NCI-H146 (cell line): ENCODE results near the gene HAUS7.

Source experiments
- DNase-seq: peaks from one replicate; lab custom pipeline; 2025; lab: John Stamatoyannopoulos, UW

The HAUS7 gene

DNA sequence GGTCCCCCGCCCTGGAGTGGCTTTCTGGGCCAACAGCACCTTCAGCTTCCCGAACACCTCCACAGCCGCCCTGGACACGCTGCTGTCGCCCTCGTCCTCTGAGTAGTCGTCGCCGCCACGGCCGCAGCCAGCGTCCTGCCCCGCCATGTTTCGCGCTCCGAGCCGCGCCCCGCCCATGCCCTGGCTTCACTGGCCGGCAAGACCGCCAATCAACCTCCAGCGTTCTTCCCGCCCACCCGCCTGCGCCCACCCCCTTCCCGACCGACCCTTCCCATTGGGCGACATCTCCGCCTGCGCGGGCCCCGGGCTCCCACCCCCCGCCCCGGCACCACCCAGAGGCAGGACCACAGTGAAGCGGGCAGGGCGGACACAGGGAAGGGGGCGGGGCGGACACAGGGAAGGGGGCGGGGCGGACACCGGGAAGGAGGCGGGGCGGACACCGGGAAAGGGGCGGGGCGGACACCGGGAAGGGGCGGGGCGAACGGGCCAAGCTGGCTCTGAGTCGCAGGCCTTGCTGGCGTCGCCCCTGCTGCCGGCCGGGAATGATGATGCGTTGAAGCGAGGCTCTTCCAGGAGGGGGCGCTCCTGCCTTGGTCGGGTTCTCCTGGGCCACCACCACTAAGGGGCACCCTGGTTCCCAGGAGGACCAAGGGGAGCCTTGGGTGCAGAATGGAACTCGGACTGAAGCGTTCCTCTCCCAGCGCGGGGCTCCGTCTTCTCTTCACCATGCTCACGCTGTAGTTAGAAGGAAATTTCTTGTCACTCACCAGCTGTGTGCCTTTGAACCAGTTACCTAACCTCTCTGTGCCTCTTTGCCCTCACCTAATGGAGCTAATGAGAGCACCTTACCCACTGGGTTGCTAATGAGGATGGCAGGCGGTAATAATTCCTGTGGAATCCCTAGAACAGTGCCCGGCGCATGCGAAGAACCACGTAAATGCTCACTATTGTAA lies at the start of gene HAUS7:
TSS of gene HAUS7 (minus strand) at position 166 of the 953 bp plus-strand sequence. CDS start at position 147, 19 bp downstream.
- DNase-seq, result peak; percentile 92

DNA sequence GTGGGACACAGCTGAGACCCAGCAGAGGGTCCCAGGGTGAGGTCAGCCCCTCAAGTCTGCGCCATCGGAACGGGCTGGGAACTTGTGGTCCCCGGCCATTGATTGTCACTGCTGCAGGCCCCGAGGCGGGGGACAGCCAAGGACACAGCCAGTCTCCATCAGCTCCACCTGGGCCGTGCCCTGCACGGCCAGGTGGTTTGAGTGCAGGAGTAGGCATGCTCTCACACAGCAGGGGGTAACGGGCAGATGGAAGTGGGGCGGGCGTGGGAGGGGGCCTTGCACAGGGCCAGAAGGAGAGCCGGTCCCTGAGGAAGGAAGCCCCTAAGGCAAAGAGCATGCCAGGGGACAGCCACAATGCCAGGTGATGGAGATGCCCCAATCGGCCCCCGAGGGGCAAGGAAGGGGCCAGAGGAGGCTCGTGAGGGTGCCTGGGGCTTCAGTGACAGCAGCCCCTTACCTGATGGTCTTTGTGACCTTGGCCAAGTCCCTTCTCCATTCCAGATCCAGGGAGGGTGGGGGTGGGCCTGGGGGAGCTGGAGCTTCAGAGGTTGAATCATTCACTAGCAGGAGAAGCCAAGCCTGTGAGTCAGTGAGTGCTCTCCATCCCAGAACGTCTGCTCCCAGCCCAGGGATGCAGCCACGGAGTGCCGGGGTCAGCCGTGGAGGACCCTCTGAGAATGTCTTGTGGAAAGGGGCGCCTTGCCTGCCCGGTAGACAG lies 49.4 kb upstream of the HAUS7 start:
- peak; percentile 43 for DNase-seq

DNA sequence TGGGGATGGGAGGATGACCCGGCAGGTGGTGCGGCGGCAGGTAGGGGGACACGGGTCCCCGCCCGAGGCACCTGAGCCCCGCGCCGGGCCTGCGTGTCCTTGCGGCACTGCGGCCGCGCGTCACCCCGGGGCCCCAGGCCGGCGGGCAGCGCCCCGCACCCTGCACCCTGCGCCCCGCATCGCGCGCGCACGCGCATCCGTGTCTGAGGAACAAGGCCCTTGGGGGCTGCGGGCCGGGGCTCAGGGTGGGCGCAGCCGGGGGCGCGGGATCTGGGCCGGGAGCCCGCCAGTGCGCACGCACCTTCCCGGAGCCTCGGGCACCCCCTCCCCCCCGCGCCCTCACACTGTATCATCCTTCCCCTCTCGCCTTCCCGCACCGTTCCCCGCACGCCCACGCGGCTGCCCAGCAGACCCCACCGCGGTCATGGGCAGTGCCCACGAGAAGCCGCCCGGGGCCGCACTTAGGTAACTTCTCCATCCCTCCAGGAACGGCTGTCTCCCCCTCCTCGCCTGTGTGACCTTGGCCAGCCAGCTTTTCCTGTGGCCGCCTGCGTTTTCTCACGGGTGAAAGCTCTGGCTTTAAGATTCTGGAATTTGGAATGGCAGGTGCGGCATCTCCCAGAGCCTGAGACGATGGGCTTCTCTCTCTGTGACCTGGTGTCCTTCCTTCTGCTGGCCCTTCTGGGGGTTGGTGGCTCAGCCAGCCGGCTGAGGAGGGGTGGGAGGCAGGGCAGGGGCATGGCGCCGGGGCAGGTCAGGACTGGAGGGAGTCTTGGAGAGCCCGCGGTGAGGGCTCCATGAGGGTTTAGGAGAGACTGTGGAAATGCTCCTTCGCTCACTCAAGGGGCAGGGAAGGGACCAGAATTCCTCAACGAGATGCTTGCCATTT lies 47.8 kb upstream of the HAUS7 start:
- no peak for DNase-seq

DNA sequence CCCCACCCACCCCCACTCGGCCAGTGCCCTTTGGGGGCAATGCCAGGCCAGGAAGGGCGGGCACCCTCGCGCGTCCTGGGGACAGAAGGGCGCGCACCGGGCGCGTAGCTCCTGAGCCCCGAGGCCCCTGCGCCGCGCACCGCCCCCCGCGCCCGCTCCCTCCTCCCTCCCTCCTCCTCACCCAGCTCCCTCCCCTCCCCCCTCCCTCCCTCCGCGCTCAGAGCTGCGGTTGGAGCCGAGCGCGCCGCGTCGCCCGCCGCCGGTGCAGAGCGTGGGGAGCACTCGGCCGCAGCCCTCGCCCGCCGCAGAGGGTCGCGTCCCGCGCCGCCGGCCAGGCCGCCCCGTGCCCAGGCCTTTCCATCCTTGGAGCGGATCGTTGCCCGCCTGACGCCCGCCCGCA lies 47.0 kb upstream of the HAUS7 start, which contains the start of gene ATP2B3:
TSS of gene ATP2B3 (plus strand) at position 220 of the 400 bp plus-strand sequence. CDS start 18,606 bp downstream, outside the sequence.
- DNase-seq, result peak; percentile 20

DNA sequence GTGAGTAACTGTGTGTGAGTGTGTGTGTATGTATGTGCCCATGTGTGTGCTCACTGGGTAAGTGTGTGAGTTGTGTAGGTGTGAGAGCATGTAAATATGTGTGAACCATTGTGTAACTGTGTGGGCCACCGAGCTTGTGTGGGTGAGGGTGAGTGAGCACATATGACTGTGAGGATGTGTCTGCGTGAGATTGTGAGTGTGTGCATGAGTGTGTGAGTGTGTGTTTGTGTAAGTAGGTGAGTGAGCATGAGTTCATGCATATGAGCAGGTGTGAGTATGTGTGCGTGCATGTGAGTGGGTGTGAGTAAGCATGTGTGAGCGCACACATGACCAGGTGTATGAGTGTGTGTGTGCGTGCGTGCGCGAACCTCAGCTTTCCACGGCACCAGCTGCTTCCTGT lies 45.7 kb upstream of the HAUS7 start:
- no peak for DNase-seq

DNA sequence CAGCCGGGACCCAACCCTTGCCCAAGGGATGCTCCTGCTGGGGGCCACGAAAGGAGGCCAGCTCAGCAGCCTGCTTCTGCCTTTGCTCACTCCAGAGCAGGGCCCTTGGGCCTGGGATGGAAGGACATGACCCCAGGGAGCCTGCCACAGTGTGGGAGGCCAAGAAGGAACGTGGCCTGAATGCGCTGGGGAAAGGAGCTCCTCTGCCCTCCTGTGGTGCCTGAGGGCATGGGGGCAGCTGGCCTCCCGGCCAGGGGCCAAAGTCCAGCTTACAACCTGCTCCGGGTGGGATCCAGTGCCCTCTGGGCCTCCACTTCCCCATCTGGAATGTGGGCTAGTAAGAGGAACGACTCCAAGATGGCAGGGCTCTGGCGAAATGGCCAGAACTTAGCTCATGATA lies 45.1 kb upstream of the HAUS7 start:
- DNase-seq, result no peak

DNA sequence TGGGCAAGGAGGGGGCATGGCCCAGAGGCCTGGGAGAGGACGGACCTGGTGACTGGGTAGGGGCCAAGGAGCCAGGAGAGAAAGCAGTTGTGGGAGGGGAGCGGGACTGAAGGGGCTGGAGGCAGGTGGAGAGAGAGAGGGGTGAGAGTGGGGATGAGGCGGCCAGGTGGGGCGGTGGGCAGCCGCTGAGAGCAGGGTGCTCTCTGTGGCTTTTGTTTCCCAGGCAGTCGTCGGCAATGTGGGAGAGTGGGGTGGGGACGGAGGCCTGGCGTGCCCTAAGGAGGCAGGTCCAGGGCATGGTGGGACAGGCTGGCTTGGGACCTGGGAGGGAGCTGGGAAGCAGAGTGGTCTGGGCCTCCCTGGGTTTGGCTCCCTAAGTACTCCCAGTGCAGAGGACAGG lies 43.9 kb upstream of the HAUS7 start:
- DNase-seq, result no peak

DNA sequence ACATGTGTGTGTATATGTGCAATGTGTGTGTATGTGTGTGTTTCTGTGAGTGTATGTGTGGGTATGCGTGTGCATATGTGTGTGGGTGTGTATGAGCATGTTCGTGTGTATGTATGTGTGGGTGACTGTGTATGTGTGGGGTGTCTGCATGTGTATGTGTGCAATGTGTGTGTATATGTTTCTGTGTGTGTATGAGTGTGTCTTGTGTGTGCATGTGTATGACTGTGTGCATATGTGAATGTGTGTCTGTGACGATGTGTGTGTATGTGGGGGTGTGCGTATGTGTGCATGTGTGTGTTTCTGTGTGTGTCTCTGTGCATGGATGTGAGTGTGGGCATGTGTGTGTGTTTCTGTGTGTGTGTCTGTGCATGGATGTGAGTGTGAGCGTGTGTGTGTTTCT lies 42.9 kb upstream of the HAUS7 start:
- DNase-seq, result no peak

DNA sequence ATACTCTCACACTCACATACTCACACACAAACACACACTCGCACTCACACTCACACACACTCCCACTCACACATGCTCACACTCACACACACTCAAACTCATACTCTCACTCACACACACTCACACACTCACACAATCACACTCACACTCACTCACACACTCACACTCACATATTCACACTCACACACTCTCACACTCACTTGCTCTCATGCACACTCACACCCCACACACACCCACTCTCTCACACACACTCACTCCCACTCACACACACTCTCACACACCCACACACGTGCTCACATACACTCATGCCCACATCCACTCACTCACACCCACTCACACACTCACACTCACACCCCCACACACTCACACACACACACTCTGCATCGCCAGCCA lies 42.1 kb upstream of the HAUS7 start:
- no peak for DNase-seq

DNA sequence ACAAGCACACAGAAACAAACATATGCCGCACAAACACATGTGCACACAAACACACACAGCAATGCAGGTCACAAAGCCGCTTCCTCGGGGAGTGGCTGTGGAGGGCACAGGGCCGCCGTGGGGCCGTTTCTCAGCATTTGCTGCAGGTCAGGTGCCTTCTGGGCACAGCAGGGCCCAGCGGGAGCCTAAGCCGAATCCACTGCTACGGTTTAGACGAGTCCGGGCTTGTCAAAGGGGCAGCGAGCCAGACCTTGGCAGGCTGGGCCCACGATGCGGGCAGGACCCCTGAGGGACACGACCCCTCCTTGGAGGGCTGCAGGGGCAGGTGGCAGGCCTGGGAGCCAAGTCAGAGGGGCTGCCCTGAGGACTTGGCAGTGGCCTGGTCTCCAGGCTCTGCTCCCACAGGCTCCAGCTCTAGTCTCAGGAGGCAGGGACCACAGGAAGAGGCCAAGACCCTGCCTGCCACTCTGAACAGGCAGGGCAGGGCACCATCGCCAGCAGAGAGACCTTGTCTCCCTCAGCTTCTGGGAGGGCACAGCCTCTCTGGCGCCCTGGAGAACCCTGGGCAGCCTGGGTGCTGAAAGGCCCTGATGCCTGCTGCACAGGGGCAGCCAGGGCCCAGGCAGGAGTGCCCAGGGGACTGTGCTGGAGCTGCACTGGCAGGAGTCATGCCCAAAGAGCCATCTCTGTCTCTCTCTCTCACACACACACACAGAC lies 41.6 kb upstream of the HAUS7 start:
- peak; percentile 50 for DNase-seq

DNA sequence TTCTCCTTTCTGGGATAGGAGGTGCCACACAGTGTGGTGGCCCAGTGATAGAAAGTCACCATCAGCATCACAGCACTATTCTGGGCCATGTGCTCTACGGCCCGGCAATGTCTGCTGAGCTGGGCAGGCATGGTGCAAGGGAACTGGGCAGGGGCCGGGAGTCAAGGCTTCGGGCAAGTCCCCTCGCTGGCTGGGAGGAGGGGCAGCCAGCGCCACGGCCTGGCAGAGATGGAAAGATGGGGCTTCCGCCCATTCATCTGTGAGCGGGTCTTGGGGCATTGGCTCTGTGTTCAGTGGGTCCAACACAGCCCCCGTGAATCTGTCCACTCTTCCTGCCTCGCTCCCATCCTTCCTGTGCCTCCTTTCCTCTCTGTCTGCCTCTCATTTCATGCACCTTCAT lies 40.0 kb upstream of the HAUS7 start:
- DNase-seq, result no peak

DNA sequence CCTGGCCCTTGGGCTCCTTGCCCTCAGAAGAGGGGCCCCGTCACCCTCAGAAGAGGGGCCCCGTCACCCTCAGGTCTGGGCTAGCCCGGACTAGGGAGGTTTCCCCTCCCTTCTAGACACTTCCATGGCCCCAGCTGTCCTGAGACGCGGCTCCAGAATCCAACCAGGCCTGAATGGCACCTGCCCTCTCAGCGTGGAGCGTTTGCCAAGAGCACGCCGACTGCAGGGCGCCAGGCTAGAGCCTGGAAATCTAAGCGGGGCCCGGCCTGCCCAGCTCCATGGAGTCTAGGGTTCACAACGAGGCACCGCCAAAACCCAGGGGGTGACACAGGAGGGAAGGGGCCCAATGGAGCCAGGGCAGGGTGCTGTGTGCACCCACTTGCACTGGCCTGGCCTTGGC lies 39.2 kb upstream of the HAUS7 start:
- DNase-seq, result no peak

DNA sequence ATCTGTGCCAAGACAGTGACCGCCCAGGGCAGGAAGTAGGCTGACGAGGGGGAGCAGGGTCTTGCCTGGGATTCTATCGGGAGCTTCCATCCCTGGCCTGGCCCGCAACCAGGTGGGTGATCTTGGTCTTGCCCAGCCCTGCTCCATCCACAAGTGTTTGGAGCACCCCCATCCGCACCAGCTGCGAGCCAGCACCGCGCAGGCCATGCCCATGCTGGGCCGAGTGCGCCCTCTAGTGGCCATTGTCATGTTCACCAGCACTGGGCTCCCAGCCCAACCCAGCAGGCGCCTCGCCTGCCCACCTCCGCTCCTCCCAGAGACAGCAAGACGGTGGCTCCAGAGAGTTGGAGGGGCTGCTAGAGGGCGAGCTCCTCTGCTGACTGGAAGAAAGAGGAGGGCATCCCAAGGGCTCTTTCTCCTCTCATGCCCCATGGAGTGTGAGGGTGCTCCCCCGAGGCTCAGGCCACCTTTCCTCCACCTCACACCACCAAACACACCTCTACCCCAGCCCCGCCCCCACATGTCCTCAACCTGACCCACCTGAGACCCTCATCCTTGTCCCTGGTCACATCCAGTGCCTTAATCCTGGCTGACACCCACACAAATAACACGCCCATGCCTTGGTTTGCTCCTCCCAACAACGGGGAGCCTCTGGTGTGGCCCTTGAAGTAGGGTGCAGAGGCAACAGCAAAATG lies 37.3 kb upstream of the HAUS7 start:
- DNase-seq, result peak; percentile 71

DNA sequence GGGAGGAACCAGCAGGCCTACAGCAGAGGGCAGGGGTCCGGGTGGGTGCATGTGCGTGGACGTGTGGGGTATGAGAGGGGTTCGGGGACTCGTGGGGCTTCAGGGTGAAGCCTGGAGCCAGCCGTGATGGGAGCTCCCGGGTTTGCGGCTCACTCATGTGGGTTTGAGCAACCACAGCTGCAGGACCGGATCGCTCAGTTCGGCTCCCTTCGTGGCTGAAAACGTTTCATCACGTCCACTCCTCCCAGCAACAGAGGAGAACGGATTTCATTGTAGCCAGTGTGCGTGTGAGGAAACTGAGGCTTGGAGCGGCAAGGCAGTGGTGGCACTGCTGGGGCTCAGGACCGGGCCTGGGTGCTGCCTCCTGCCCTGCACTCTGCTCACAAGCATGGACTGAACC lies 35.0 kb upstream of the HAUS7 start:
- DNase-seq, result no peak

DNA sequence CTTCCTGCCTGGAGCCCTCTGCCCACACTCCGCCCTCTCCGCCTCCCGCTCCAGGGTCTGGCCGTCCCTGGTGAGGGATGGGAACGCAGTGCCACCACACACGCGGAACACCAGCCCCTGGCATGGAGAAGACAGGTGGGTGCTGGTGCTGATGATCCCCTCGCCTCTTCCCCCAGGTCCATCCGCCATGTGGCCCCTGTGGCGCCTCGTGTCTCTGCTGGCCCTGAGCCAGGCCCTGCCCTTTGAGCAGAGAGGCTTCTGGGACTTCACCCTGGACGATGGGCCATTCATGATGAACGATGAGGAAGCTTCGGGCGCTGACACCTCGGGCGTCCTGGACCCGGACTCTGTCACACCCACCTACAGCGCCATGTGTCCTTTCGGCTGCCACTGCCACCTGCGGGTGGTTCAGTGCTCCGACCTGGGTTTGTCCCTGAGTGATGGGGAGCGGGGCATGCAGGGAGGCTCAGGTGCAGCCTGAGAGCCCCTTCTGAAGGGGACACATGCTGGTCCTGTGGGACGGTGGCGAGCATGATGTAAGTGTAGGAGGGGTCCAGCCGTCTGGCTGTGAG lies 34.2 kb upstream of the HAUS7 start:
- DNase-seq, result peak; percentile 21

DNA sequence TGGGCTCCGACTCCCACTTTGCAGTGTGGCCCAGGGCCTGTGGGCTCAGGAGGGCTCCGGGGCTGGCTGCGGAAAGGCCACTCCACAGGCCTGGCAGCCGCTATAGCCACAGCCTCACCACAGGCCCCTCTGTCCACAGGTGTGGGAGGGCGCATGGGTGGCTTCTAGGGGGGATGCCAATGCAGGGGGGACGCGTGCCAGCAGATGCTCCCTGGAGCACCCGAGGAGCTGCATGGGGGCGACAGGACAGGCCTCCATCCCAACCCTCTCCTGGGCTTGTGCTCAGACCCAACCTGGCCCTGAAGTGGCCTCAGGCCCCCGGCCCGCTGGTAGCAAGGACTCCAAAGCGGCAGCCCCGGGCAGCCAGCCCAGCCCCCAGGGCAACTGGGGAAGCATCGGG lies 32.4 kb upstream of the HAUS7 start:
- no peak for DNase-seq

DNA sequence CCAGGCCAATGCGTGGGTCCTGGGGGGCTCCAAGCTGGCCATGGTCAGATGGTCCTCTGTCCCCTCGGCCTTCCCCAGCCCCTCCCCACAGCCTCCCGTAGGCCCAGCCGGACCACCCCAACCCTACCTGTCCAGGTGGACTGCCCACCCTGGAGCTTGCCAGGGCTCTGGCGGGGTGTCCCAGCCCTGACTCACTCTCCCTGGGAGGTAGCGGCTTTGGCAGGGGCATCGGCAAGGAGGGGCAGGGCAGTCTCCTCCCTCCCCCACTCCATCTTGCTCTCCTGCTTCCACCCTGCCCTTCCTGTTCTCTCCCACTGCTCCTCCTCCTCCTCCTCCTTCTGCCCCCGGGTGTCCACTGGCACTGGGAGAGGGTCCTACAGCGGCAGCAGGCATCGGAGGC lies 31.8 kb upstream of the HAUS7 start:
- no peak for DNase-seq

DNA sequence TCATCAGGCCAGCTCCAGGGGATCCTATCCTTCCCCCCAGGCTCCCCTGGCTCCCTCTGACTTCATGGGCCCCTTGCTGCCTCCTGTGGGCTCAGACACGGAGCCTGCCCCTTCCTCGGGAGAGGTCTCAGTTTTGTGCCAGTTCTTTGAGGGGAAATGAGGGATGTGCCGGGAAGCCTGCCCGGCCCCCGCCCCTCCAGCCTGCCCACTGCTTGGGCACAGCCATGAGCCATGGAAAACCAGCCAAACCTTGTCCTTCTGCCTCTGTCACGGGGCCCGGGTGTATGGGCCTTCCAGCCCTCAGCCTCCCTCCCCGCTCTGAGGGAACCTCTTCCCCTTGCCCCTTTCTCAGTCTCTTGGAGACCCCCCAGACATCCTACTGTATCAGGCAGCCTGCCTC lies 31.2 kb upstream of the HAUS7 start:
- no peak for DNase-seq

DNA sequence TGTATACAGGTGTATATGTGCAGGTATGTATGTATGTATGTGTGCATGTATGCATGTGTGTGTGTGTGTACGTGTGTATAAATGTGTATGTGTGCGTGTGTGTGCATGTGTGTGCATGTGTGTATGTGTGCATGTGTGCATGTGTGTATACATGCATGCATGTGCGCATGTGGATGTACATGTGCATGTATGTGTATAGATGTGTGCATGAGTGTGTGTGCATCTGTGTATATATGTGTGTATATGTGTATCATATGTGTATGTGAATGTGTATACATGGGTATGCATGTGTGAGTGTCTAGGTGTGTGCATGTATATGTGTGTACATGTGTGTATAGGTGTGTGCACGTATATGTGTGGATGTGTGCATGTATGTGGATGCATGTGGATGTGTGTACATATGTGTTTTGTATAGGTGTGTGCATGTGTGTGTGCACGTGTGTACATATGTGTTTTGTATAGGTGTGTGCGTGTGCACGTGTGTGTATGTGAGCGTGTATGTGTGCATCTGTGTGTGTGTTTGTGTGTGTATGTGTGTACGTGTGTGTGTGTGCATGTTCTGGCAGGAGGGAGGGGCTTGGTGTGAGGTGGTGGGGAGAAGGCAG lies 30.4 kb upstream of the HAUS7 start:
- DNase-seq, result no peak

DNA sequence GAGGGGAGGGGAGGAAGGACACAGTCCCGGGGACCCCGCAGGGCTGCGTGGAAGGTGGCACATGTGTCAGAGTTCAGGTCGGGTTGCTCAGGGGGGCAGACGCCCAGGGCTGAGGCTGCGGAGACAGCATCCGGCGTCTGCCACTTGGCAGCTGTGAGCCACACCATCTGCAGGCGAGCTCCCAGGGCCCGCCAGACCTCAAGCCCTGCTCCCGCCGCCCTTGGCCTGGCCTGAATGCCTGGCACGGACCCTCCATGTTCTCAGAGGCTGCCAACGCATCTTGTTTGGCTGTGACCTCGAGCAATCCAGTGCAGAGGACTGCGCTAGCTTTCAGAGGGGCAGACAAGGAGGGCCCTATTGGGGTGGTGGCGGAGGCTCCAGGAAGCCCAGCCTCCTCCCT lies 29.5 kb upstream of the HAUS7 start:
- DNase-seq, result no peak
